ENCODE data around the gene SLCO4A1.

The SLCO4A1 gene

GRCh38 chr20:62638679-62639406, 3.5 kb upstream of the SLCO4A1 start:
- DNase-seq: no peak

GRCh38 chr20:62639765-62640164, 2.5 kb upstream of the SLCO4A1 start:
- DNase-seq: no peak

- DNase-seq: peak; percentile 16
These were observed 1.4 kb upstream of the SLCO4A1 start for GRCh38 chr20:62640870-62641269.

GRCh38 chr20:62641321-62642050, 817 bp upstream of the SLCO4A1 start:
- no peak for DNase-seq

- DNase-seq: peak; percentile 43
These were observed 590 bp downstream of the SLCO4A1 start for GRCh38 chr20:62642666-62643520.

GRCh38 chr20:62643521-62644043, 1.3 kb downstream of the SLCO4A1 start:
- no peak for DNase-seq

- no peak for DNase-seq
These were observed 1.9 kb downstream of the SLCO4A1 start for GRCh38 chr20:62644044-62644795.

- no peak for DNase-seq
These were observed 2.6 kb downstream of the SLCO4A1 start for GRCh38 chr20:62644802-62645496.

- no peak for DNase-seq
These were observed 3.3 kb downstream of the SLCO4A1 start for GRCh38 chr20:62645613-62646012.

GRCh38 chr20:62646851-62647520, 4.7 kb downstream of the SLCO4A1 start:
- no peak for DNase-seq

GRCh38 chr20:62647521-62648317, 5.4 kb downstream of the SLCO4A1 start:
- no peak for DNase-seq

GRCh38 chr20:62648318-62648995, 6.2 kb downstream of the SLCO4A1 start:
- no peak for DNase-seq

GRCh38 chr20:62649140-62649539, 6.8 kb downstream of the SLCO4A1 start:
- no peak for DNase-seq

- DNase-seq: no peak
These were observed 8.4 kb downstream of the SLCO4A1 start for GRCh38 chr20:62650551-62651284.

GRCh38 chr20:62651285-62652021, 9.2 kb downstream of the SLCO4A1 start:
- DNase-seq: peak; percentile 92

GRCh38 chr20:62652041-62652893, 10.0 kb downstream of the SLCO4A1 start:
- DNase-seq: no peak

GRCh38 chr20:62652894-62653305, 10.6 kb downstream of the SLCO4A1 start:
- DNase-seq: no peak
